ENCODE data around the gene PCDH9. TPM values are rescaled to one million over a fixed set of nuclear protein-coding genes. Genes with fewer than 3 reads are reported as not detected.
A peak's percentile ranks its signal among the peaks of the same experiment; 100 is the strongest.

PCDH9 gene
- total RNA-seq, 1 donor from 2014 or later = 64.4 TPM

DNA sequence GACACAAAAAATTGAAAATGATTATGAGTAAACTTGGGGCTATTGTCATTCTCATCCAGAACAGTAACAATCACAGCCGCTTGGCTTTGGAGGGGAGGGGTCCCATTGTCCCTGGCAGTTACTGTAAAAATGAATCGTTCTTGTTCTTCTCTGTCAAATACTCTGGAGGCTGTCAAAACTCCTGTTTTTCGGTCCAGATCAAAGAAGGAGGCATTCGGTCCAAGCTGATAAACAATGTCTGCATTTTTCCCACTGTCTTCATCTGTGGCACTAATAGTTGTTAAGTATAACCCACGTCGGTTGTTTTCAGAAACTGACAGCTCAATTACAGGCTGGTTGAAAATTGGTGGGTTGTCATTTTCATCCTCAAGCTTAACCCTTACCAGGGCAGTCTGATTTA lies 3.4 kb downstream of the PCDH9 start:
- no peak for FAIRE-seq
- DNase-seq (ENCODE audit: low spot score in 2 of 2) = no peak

GRCh38 chr13:67225252-67226159 lies 4.6 kb downstream of the PCDH9 start:
- FAIRE-seq = no peak
- no peak for DNase-seq (ENCODE audit: low spot score in 2 of 2)

DNA sequence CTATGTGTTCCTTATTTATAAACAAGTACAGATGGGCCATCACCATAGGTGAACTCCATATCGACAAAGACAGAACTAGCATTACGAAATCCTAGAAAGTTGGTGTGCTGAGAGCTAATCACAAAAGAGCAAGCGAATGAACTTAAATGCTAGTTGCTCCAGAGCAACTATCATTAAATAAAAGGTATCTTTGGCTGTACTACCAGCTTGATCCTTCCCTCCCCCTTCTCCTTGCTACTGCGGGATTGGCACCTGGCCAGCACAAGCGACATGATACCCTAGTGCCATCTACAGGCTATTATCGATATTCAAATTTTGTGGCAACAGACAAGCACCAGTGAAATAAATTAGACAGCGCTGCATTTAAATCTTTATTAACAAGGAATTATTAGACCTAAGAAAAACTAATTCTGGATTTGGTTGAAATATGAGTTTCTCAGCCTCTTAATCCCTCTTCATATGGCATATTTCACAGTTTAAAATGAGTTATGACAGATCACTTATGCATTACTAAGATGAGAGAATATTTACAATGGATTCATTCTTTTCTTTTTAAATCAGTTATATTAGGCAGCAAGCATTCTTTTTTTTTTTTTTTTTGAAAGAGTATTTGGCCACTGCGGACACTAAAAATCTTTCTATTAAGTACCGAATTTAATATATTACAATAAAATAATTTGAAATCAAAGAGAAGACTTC lies 5.8 kb downstream of the PCDH9 start:
- FAIRE-seq (peak; percentile 96), DNase-seq (ENCODE audit: low spot score in 2 of 2) (peak; percentile 28 to 48)

- DNase-seq (ENCODE audit: low spot score in 2 of 2) (no peak), FAIRE-seq (no peak)
These were observed 6.4 kb downstream of the PCDH9 start for GRCh38 chr13:67223742-67224141.

GRCh38 chr13:67223024-67223423 lies 7.1 kb downstream of the PCDH9 start:
- no peak for FAIRE-seq
- DNase-seq (ENCODE audit: low spot score in 2 of 2) = no peak

- no peak for FAIRE-seq
- DNase-seq (ENCODE audit: low spot score in 2 of 2) = no peak
These were observed 8.4 kb downstream of the PCDH9 start for GRCh38 chr13:67221630-67222226.

GRCh38 chr13:67219113-67219512 lies 11.0 kb downstream of the PCDH9 start:
- DNase-seq (ENCODE audit: low spot score in 2 of 2) = no peak
- FAIRE-seq = peak; percentile 58

GRCh38 chr13:67217880-67218279 lies 12.3 kb downstream of the PCDH9 start:
- no peak for FAIRE-seq
- no peak for DNase-seq (ENCODE audit: low spot score in 2 of 2)

DNA sequence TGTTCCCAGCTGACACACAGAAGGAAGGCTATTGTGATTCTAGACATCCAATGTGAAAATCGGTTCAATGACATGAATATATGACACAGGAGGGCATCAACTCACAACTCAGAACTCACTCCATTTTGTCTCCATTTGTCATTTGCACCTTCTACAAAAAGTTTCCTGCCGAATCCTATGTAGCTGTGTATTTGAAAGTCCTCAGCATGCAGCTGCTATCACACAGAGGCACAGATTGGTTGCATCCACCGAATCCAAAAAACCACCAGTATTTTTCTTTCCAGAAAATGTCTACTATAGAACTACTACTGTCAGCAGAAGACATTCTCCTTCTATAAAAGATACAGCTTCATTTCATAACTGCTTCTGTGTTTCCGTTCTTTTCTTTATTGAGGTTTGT lies 13.3 kb downstream of the PCDH9 start:
- no peak for FAIRE-seq
- DNase-seq (ENCODE audit: low spot score in 2 of 2) = no peak

- DNase-seq (ENCODE audit: low spot score in 2 of 2) (no peak), FAIRE-seq (no peak)
These were observed 19.9 kb downstream of the PCDH9 start for GRCh38 chr13:67210208-67210607.

DNA sequence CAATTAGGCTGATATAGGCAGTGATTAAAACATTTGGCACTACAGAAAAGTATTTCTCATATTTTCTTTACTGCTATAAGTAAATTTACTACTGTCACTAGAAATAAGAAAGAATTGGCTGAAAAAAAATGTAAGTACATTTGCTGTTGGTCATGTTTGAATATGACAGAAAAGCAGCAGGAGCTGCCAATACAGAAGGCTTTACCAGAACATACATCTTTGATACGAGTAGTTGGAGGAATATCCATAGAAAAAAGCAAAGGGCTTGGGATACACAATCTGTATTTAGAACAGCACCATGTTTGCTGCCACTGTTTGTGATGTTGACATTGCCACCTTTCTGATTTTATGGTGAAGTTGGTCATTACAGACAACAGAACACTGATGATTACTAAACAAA lies 21.6 kb downstream of the PCDH9 start:
- DNase-seq (ENCODE audit: low spot score in 2 of 2) = no peak
- FAIRE-seq = no peak

DNA sequence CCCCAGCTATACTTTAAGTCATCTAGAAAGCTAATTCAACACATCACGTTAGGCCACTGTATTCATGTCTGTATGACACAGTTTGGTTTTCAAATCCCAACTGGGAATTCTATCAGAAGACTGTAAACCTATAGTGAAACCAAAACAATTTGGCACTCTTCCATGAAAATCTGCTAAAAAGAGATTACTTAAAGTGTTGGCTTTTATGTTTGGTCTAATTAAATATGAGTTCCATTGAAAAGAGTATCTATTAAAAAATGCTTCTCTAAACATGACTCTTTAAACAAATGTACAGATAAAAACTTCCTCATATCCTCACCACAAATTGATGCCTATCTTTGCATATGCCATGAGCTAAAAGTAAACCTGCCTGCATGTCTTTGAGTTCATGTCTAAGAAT lies 25.4 kb downstream of the PCDH9 start:
- FAIRE-seq (no peak), DNase-seq (ENCODE audit: low spot score in 2 of 2) (no peak)

- FAIRE-seq = no peak
- DNase-seq (ENCODE audit: low spot score in 2 of 2) = no peak
These were observed 29.5 kb downstream of the PCDH9 start for GRCh38 chr13:67200605-67201004.

- DNase-seq (ENCODE audit: low spot score in 2 of 2) = no peak
- FAIRE-seq = no peak
These were observed 30.0 kb downstream of the PCDH9 start for GRCh38 chr13:67200183-67200582.

- FAIRE-seq (peak; percentile 94), DNase-seq (ENCODE audit: low spot score in 2 of 2) (no peak)
These were observed 32.4 kb downstream of the PCDH9 start for GRCh38 chr13:67197704-67198103.

- FAIRE-seq = peak; percentile 43
- DNase-seq (ENCODE audit: low spot score in 2 of 2) = no peak
These were observed 36.2 kb downstream of the PCDH9 start for GRCh38 chr13:67193979-67194378.

GRCh38 chr13:67192751-67193150 lies 37.4 kb downstream of the PCDH9 start:
- DNase-seq (ENCODE audit: low spot score in 2 of 2) (no peak), FAIRE-seq (no peak)

DNA sequence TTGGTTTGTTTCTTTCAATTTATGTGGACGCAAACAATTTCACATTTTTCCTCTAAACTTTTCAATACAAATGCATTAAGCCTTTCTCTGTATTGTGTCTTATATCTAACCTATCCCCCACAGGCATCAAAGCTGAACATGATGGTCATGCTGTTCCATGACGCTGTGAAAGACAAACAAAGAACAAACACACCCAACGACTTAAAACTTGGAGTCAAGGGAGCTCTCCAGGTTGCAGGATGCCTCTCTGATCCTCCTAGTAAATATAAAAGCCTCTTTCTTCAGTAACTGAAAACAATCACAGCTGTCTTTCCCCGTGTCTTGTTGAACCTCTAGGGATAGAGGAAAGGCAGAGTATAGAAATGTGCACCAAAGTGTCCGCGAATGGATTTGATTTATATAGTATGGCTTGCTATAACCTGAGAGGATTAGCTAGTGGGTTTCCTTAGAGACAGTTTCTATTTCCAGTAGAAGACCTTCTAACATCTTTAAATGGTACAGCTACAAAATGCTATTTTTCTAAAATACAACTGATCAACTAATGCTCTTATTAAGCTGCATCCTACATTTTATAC lies 43.1 kb downstream of the PCDH9 start:
- DNase-seq (ENCODE audit: low spot score in 2 of 2) (no peak), FAIRE-seq (no peak)

DNA sequence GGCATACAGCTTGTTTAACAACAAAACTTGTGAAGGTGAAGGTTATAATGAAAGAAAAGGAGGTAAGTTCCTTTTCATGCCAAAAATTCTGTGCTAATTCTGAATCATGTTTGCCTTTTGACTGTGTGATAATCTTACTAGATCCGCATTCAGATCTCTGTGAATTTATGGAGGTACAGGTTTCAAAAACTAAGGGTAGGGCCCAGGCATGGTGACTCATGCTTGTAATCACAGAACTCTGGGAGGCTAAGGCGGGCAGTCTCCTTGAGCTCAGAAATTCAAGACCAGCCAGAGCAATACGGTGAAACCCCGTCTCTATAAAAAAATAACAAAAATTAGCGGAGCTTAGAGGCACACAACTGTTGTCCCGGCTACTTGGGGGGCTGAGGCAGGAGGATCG lies 45.9 kb downstream of the PCDH9 start:
- DNase-seq (ENCODE audit: low spot score in 2 of 2) (no peak), FAIRE-seq (no peak)

GRCh38 chr13:67183151-67183550 lies 47.0 kb downstream of the PCDH9 start:
- DNase-seq (ENCODE audit: low spot score in 2 of 2) (no peak), FAIRE-seq (no peak)

DNA sequence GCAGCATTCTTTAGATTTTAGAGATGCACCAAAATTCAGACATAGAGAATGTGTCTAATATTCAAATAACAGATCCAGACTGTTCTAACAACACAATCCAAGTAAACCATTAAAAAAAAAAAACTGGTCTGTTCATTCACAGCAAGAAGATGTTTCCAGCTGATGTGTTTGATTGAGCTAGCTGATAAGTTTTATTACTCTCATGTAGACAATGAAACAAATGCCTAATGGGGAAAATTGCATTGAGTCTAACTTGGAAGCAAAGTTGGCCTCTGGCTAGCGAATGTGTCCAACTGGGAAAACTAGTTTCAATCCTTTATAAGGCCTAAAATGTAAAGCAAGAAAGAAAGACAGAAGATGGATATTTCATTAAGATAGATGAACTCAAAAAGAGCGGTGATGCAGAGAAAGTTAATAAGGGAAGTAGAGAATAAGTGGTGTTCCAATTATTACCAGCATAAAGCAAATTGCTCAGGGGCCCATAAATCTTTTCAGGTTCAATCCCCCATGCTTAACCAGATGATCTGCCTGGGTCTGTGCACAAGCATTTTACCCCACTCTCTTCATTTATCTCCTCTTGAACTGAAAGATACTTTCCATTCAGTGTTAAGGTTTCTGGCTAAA lies 54.2 kb downstream of the PCDH9 start:
- FAIRE-seq = no peak
- no peak for DNase-seq (ENCODE audit: low spot score in 2 of 2)

Data from frontal cortex (tissue), 4 donors.